GM15510 (cell line): ENCODE measurements around the gene PCSK7.

Experiments used
- POLR2A ChIP-seq: IDR thresholded peaks from 3 replicates; pipeline ENCODE4 v1.6.1; 2011; ENCODE audit warnings: borderline replicate concordance; ENCODE audit not compliant: insufficient read length; ENCODE audit errors: extremely low read depth

The PCSK7 gene

DNA sequence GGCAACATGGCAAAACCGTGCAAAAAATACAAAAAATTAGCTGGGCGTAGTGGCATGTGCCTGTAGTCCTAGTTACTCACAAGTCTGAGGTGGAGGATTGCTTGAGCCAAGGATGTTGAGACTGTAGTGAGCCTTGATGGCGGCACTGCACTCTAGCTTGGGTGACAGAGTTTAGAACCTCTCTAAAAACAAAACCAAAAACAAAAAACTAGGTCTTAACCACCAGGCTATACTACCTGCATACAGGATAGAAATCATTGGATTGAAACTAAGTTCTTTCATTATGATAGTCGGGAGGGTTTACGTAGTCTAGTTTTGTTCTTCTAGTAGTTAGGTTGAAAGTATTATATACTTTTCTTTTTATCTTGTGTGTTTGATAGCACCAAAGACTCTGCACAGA lies 6.3 kb upstream of the PCSK7 start:
- TF ChIP-seq POLR2A = no peak

DNA sequence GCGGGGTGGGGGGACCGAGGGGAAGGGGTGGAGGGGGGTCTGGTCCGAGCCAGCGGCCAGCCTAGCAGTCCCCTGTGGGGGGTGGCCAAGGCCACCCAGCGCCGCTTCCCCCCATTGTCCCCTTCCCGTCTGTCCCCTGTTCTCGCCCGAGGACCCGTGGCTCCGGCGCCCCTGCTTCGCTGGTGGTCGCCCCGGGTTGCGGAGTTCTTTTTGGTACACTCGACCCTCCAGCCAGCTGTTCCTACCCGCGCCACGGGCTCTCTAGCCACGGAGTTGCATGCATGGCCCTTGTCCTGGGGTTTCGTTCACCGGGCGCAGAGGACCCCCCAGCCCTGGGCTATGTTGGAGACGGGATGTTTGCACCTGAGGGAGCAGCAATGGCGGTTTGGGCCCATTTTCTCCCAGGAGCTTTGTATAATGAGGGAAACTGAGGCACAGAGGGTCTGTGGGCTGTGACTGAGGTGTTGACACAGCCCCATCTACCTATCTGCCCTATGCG lies 1.1 kb upstream of the PCSK7 start:
- no peak for TF ChIP-seq POLR2A

DNA sequence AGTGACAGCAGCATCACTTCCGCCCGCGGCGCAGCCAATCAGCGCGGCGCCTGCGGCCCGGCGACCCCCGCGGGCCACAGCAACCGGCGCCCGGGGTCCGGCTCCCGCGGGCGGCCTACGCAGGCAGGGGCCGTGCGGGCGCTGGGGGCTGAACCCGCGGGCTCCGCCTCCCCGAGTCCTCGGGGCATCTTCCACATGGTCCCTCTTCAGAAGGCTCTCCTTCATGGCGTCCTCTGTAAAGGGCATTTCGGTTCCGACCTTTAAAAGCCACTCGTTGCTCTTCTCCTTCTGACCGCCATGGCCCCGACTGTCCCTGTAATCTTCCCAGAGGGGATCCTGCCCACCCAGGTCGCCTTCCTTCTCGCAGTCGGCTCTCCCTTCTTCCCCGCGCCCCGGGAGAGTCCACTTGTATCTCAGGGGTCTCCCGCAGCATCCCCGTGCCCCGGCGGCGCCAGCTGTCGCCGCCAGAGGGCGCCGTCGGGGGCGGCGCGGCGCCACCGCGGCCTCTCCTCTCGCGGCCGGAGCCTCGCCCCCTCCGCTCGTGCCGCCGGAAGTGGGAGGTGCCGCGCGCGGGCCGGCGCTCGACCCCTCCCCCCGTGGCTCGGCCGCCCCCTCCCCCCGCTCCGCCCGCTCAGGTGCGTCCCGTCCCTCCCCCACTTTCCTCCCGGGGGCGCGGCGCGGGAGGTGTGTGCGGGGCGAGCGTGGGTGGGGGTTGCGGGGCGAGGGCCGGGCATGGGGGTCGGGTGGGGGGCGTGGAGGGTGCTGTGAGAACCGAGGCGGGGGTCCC lies 412 bp upstream of the PCSK7 start, which contains the start of gene RNF214:
TSS of gene RNF214 (plus strand) at position 580 of the 787 bp plus-strand sequence. CDS start 1,602 bp downstream, outside the sequence.
- peak; percentile 80 for TF ChIP-seq POLR2A

DNA sequence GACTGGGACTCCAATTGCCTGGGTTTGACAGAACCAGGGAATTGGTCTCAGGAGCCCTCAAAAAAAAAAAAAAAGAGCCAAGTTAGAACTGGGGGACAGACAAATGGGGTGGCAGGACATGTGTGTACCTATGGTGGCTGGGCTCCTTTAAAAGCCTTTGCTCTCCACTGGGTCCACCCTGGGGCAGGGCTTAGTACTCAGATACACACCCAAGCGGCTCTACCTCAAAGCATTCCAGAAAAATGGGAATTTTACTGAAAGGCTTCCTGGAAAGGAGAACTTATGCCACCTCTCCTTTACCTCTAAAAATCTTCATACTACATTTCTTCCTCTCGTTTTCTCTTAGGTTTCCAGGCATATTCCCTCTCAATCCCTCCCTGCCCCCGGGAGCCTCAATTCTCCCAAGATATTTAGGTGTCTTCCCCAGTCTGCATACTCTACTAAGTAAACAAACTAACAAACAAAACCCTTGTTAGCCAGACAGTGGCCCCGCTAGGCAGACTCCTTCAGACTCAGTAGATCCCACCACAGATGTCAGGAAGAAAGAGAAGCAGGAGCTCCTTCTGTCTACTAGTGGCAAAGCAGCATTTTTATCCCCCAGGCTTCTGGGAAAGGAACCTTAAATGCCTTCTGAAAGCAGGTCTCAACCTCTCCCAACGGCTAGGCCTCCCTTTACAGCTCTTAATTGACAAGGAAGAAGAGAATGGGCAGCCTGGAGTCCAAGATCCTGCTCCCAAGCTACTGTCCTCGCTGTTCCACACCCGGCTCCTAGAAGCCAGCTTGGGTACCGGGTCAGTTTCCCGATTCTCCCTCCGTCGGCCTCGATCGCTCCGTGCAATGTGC lies 653 bp downstream of the PCSK7 start:
- no peak for TF ChIP-seq POLR2A

DNA sequence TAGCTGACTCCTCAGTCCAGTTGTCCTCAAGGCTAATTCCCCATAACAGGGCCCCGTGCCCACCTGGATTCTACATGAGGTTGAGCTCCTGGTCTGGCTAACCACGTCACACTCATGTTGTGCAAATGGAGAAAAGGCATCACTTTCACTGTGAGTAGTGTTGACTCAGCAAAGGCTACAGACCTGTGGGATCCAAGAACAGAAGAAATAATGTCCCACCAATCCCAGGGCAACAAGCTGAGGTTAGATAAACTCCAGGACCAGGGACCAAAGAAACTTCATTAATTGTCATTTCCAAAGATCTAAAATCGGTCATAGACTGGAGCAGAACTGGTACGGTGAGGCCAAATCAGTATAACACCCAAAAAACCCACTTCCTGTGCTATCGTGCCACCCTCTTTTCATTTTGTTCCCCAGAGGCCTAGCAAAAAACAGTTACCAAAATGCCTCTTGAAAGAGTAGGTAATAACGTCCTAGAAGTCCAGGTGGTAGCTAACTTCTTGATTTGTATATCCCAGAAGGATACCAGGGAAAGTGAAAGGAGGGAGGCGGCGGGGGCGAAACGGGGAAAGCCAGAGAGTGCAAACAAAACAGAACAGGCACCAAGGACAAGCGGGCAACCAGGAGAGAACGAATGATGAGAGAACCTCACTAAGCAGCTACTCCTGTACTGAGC lies 1.4 kb downstream of the PCSK7 start:
- TF ChIP-seq POLR2A = no peak

DNA sequence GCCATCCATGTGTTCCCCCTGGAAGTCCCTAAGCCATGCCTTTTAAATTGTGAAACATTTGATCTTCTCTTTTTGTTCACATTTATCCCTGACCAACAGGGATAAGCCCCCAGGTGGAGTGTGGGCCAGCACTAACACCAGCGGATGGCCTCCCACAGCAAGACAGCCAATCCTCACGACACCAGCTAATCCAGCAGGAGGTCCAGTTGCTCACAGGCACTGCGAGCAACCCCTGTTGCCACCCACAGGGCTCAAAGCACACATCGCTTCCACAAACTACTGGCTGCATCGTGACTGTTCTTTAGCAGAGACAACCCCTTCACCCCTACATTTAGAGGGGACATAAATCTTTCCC lies 2.0 kb downstream of the PCSK7 start:
- TF ChIP-seq POLR2A = no peak

DNA sequence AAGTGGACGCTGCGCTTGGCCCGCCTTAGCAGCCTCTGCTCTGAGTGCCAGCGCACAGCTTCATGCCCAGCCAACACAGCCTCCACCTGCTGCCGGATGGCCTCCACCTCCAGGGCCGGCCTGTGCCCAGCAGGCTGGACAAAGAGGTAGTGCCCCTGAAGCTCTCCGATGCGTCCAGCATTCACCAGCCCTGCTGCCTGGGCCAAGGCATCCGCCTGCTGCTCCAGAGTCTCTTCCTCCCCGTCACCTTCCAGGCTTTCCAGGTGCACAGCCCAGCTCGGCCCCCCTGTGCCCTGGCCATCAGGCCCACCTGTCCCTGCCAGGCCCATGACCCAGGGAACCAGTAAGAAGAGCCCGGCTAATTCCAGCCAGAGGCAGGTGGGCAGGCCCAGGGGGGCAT lies 2.5 kb downstream of the PCSK7 start:
- TF ChIP-seq POLR2A = no peak

DNA sequence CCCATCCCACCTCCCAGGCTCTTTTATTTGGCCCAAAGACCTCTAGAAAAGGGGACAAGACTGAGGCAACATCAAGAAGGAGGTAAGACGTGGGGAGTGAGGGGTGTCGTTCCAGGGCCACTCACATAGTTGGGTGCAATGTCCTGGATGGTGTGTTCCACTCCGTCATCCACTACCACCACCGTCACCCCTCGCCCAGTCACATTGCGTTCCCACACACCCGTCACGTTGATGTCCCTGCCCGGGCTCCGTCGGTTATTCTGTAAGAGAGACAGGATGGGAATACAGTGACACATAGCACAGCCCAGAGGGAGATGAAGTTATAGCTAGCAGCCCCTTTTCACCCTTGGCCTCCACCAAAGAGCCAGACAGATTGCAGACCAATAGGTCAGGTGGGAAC lies 3.8 kb downstream of the PCSK7 start:
- no peak for TF ChIP-seq POLR2A

DNA sequence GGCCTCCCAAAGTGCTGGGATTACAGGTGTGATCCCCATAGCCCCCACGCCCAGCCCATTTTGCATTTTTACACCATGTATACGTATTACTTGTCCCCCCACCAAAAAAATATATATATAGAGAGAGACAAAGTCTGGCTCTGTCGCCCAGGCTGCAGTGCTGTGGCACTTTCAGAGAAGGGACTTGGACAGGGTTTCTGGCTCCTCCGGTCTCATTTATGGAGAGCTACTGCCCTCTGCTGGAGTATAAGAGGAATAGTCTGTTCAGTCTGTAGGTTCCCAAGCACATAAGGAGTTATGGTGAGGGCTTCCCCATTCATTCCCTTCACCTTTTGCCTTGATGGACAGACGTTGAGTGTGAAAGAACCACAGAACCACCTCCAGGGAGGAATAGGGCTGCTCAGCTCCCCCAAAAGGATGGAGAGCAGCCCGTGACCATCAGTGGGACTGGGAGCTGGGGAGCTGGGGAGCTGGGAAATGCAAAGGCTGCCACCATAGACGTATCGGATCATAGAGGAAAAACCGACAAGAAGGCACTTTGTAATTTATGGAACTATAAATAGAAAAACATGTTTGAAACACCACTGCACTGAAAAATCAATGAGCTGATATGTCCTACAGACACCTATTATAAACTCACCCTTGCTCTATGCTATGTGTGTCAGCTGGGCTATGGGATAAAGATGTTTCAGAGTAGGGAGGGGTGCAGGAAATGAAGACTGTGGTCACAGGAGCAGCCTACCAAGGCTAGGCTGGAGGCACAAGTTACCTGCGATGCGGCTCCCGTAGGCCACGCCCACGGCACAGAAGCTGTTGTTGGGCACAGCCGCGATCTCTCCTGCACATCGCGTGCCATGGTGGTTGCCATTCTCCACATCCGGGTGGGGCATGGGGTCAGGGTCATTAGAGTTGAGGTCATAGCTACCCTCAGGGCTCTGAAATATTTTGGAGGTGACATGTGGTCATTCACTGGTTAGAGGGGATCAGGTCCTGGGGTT lies 5.2 kb downstream of the PCSK7 start:
- no peak for TF ChIP-seq POLR2A

DNA sequence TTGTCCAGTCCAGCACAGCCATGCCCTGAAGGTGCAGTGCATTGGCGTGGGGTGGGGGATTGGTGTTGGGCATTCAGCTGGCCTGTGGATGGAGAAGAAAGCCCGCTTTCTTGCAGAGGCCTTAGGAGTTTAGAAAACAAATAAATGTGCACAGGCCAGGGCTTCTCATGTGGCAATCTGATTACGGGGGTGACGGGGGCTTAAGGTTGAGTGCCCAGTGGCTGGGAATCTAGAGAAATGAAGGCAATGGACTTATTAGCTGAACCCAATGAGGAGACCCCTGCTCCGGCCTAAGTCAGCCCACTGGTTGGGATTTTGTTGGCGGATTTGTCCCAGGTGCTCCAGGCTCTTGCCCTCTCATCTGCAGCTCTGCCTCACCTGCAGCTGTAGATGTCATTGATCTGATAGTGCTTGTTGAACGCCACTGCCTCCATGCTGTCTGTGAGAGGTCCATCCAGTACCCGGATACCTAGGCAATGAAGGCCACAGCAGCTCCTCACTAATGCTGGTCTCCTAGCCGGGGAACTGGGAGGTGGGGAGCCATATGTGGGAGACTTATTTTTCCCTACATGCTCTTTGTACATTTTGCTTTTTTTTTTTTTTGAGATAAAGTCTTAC lies 6.2 kb downstream of the PCSK7 start:
- no peak for TF ChIP-seq POLR2A

DNA sequence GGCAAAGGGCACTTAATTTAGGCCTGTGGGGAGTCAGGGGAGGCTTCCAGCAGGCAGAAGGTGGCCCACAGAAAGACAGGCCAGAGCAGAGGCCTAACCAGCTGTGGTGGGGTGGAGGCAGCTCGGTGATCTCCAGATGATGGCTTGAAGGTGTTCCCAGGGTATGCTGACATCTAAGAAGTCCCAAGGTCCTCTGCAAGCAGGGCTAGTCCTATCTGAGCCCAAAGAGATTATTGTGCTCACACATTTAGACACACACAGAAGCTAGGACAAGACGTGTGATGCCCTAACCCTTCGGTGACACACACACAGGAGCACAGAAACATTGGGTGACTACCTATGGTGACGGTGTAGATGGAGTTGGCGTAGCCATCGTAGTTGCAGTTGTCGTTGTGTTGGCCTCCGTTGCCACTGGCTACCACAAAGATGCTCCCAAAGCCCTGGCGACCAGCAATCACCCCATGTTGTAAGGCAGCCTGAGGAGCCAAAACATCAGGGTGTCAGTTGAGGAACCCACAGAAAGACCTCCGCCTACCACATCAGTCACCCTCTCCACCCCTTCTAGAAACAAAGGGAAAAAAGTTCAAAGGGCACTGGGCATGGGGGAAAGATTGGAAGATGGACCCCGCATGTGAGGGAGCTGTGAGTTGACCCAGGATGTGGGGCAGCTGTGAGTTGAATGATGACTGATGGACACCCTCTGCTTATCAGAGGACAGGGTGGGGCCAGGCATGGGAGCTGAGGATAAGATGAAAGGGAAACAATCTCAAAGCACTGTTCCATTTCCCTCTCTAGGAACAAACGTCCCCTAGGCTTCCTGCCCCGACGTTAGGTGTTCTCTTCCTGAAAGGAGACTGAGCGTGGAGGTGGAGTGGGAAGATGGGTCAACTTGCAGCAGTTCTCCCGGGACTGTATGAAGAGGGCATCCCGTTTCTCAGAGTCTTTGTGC lies 7.9 kb downstream of the PCSK7 start:
- no peak for TF ChIP-seq POLR2A

DNA sequence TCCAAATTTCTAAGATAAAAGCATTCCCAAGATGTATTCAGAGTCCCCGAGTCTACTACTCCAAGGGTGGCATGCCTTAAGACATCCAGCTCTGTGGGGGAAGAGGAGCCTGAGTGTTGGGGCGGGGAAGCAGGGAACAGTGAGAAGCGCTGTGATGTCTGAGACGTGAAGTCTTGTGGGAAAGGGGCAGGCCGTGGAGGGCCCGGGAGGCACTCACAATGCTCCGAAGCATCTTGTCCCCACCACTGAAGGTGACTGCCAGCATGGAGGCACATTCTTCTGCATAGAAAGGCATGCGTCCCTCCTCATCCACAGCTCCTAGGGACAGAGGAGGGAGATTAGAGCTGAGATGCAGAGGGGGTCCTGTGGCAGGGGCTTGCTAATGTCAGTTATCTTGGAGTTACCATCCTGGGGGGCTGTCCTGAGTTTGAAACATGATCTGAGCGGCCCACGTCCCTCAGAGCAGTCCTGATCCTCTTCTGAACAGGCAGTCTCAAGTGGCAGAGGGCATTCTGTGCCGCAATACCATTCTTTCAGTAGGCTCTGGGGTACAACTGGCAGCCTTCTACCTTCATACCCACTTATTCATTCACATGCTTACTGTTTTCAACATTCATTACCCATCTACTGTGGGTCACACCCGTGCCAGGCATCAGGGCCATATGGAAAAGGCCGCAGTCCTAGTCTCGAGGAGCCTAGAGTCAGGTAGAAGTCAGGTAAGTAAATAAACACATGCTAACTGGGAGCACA lies 8.7 kb downstream of the PCSK7 start:
- no peak for TF ChIP-seq POLR2A

DNA sequence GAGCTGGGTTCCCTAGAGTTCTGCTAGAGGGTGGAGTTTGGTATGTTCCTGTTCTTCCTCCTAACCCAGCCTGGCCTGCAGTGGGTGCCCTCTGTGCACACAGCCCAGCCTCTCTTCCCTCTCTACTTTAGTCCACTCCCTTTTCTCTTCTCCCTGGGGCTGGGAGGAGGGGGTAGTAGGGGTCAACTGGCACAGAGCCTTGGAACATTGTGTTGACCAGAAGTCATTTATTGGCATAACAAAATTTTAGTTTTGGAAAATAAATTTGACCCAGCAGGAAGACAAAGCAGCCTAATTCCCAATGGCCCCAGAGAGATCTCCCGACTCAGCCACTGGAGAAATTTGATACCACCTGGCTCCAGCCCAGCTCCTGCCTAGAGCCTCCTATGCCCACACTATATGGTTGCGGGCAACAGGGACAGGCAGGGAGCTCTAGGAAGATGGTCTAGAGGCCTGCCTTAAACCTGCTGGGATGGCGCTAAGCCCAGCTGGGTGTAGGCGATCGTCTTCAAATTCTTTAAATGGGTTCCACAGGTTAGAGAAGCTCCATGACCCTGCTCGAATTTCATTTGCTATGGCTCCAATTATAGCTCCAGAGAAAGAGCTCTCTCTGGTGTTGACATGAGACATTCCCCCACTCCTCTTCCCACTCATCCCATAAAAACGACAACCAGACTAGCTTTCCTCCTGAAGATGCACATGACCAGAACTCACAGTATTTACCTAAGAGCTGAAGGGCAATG lies 9.9 kb downstream of the PCSK7 start:
- TF ChIP-seq POLR2A = no peak
